ENCODE data around the gene ATP10A.

Gene ATP10A

DNA sequence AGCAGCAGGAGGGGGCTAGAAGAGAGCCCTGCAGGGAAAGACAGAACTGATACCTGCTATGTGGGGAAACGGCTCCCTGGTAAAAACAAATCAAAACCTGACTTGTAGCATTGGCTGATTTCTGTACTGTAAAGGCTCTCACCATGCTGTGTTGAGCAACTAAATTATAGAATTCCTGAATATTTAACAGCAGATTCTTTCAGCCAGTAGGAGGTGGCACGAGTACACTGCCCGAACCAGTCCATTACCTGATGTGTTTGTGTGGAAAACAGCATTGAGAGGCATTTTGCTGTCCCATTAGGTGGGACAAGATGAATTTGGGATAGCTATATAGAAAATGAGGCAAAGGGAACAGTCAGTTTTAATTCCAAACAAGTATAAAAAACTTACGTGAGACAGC, 201.2 kb downstream of the ATP10A start:
- Histone ChIP-seq H3K79me2 (ENCODE audit: insufficient read depth, low read depth) (no peaks in the 10 kb centered on the region), H3K36me3 (ENCODE audit: insufficient read depth) (no peaks in the 10 kb centered on the region), H3K27me3 (ENCODE audit: insufficient read depth, low read depth) (no peaks in the 10 kb centered on the region), H3K4me3 (IDR thresholded peaks at IDR 0.05; ENCODE audit: insufficient read depth, low read depth, low read length) (no peak overlapping the region), H3K4me2 (no peak overlapping the region), H3K4me1 (ENCODE audit: low read depth, poor library complexity, severe bottlenecking) (no peaks in the 10 kb centered on the region), H3K27ac (no peak overlapping the region), H4K20me1 (ENCODE audit: insufficient read depth) (no peaks in the 10 kb centered on the region), H3K9ac (no peak overlapping the region), H2AFZ (ENCODE audit: low read depth) (no peak overlapping the region)
- TF ChIP-seq, protein P1, sequence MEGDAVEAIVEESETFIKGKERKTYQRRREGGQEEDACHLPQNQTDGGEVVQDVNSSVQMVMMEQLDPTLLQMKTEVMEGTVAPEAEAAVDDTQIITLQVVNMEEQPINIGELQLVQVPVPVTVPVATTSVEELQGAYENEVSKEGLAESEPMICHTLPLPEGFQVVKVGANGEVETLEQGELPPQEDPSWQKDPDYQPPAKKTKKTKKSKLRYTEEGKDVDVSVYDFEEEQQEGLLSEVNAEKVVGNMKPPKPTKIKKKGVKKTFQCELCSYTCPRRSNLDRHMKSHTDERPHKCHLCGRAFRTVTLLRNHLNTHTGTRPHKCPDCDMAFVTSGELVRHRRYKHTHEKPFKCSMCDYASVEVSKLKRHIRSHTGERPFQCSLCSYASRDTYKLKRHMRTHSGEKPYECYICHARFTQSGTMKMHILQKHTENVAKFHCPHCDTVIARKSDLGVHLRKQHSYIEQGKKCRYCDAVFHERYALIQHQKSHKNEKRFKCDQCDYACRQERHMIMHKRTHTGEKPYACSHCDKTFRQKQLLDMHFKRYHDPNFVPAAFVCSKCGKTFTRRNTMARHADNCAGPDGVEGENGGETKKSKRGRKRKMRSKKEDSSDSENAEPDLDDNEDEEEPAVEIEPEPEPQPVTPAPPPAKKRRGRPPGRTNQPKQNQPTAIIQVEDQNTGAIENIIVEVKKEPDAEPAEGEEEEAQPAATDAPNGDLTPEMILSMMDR (conservative IDR thresholded peaks at IDR 0.05; ENCODE audit: low read depth, low read length) = no peak

DNA sequence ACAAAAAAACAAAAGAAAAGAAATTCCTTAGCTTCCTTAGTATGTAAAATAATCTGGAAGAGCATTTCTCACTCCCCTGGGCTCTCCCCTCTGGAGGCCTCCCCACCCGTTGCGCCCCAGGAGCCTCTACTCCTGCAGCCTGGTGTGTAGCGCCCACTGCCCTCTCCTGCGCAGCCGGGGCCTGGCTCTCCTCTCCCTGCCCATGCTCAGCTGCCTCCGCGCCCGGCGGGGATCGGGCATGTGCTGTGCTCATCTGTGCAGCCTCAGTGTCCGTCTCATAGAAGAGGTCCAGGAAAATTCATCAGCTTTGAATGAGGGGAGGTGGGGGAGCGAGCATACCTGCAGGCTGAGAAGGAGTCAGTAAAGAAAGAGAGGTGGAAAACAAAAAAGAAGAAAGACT, 203.9 kb downstream of the ATP10A start:
- Histone ChIP-seq H3K27ac (no peak overlapping the region), H2AFZ (ENCODE audit: low read depth) (no peak overlapping the region), H3K9ac (no peak overlapping the region), H4K20me1 (ENCODE audit: insufficient read depth) (no peaks in the 10 kb centered on the region), H3K4me1 (ENCODE audit: low read depth, poor library complexity, severe bottlenecking) (no peaks in the 10 kb centered on the region), H3K4me2 (no peak overlapping the region), H3K4me3 (IDR thresholded peaks at IDR 0.05; ENCODE audit: insufficient read depth, low read depth, low read length) (no peak overlapping the region), H3K36me3 (ENCODE audit: insufficient read depth) (no peaks in the 10 kb centered on the region), H3K27me3 (ENCODE audit: insufficient read depth, low read depth) (no peaks in the 10 kb centered on the region), H3K79me2 (ENCODE audit: insufficient read depth, low read depth) (no peaks in the 10 kb centered on the region)
- TF ChIP-seq, protein P1 (conservative IDR thresholded peaks at IDR 0.05; ENCODE audit: low read depth, low read length) = no peak

DNA sequence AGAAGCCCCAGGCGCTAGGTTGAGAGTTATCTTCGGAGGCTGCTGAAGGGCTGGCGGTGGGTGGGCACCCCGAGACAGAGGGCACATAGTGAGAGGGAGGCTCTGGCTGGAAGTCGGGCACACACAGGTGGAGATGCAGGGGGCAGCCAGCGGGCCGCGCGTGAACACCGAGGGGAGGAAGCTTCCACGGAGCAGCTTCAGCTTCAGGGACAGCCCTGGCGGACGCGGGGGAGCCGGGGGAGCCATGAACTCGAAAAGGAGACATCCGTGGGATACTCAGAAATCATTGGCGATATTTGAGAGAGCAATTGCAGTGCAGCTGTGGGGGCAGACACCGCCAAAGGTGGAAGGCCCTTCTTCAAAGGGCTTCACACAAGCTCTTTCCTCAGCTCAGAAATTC, 204.6 kb downstream of the ATP10A start:
- TF ChIP-seq, protein P1 (conservative IDR thresholded peaks at IDR 0.05; ENCODE audit: low read depth, low read length) = no peak
- H4K20me1 ChIP-seq (ENCODE audit: insufficient read depth) = no peaks in the 10 kb centered on the region
- no peaks in the 10 kb centered on the region for H3K4me1 ChIP-seq (ENCODE audit: low read depth, poor library complexity, severe bottlenecking)
- H2AFZ ChIP-seq (ENCODE audit: low read depth) = no peak overlapping the region
- no peak overlapping the region for H3K4me3 ChIP-seq (IDR thresholded peaks at IDR 0.05; ENCODE audit: insufficient read depth, low read depth, low read length)
- no peaks in the 10 kb centered on the region for H3K27me3 ChIP-seq (ENCODE audit: insufficient read depth, low read depth)
- H3K36me3 ChIP-seq (ENCODE audit: insufficient read depth) = no peaks in the 10 kb centered on the region
- no peak overlapping the region for H3K4me2 ChIP-seq
- H3K79me2 ChIP-seq (ENCODE audit: insufficient read depth, low read depth) = no peaks in the 10 kb centered on the region
- H3K27ac ChIP-seq = no peak overlapping the region
- H3K9ac ChIP-seq = no peak overlapping the region

DNA sequence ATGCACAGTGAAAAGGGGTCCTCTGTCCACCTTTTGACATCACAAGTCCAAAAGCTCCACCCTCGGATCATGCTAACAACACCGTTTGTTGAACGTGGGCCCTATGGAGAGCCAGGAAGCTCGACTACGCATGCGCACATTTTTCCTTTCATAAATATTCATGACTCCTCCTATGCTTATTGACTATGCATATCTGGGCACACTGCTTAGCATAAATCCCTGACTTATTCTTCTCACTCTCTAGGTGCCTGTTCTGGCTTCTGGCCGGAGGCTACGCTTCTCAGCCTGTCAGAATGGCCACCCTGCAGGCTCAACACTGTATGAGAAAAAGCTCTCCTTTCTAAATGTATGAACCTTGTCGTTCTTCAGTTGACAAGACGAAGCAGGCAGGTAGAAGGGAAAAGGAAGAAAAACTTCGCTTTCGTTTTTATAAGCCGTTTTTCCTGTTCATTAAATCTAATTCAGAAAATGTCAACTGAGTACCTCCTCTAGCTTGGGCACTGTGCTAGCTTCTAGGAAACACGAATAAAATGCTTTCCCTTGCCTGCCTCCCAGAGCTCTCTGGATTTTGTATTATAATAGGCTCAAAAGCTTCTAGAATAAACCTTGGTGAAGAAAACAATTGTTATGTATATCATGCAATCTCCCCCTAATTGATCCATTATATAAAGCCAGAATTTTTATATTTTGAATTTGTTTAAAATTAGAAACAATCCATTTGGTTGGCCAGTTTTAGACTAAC, 207.7 kb downstream of the ATP10A start:
- Histone ChIP-seq H3K27me3 (ENCODE audit: insufficient read depth, low read depth) (no peaks in the 10 kb centered on the region), H3K9ac (no peak overlapping the region), H3K79me2 (ENCODE audit: insufficient read depth, low read depth) (no peaks in the 10 kb centered on the region), H2AFZ (ENCODE audit: low read depth) (no peak overlapping the region), H3K36me3 (ENCODE audit: insufficient read depth) (no peaks in the 10 kb centered on the region), H3K4me2 (no peak overlapping the region), H3K4me1 (ENCODE audit: low read depth, poor library complexity, severe bottlenecking) (no peaks in the 10 kb centered on the region), H3K27ac (no peak overlapping the region), H4K20me1 (ENCODE audit: insufficient read depth) (no peaks in the 10 kb centered on the region), H3K4me3 (IDR thresholded peaks at IDR 0.05; ENCODE audit: insufficient read depth, low read depth, low read length) (no peak overlapping the region)
- TF ChIP-seq, protein P1 (conservative IDR thresholded peaks at IDR 0.05; ENCODE audit: low read depth, low read length) = no peak
